ENCODE measurements around the gene ZMYND10.

DNA sequence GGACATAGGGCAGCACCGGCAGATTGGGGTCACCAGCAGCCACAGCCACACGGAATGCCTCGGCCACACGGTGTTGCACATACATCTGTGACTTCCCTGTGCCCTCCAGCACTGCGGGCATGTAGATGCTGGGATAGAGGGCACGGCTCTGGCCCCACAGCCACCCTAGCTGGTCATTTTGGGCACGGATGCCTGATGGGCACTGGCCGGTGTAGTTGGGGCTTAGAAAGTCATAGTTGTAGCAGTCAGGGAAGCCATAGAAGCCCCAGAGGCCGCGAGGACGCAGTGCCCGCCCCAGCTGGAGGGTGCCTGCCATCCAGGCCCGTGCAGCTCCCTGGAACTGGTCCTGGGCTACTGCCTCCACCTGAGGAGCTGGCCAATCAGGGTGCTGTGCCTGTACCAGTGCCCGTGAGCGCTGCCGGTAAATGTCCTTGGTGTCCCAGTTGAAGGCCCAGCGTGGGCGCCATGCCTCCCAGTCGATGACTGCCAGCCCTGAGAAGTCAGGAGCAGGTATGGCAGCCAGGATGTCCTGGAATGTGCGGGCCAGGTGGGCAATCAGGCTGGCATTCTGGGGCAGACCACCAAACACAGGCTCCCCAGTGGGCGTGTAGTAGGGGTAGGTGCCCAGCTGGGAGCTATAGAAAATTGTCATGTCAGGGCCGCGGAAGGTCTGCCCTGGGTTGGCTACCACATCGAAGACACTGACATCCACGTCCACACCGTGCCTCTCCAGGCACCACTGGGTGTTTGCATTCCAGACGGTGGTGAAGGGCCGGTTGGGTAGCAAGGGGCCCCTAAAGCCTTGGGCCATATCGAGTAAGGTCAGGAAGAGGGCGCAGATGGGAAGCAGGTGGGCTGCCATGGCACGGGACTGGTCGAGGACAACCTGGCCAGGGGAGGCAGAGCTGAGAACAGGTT lies 43.2 kb downstream of the ZMYND10 start:
- TF ChIP-seq EZH2phosphoT487 (IDR thresholded peaks at IDR 0.05; ENCODE audit: insufficient read depth, low read depth): no peak
- TF ChIP-seq EZH2 (IDR thresholded peaks at IDR 0.05; ENCODE audit: insufficient read depth, poor library complexity, severe bottlenecking): no peak
